ENCODE data around the gene ZNF341.

GRCh38 chr20:33784225-33784624, 52.4 kb downstream of the ZNF341 start:
- TF ChIP-seq POLR2A (IDR thresholded peaks at IDR 0.05; ENCODE audit: low read depth, low read length) (no peak), TAF1 (IDR thresholded peaks at IDR 0.05; ENCODE audit: borderline replicate concordance, low read depth, low read length) (no peak), POLR2AphosphoS5 (IDR thresholded peaks at IDR 0.05; ENCODE audit: low read depth, low read length) (no peak)

All from GM12892 (cell line).